Suprapubic skin (tissue), 4 donors: ENCODE measurements around the gene LRRTM4.

Experiments
- CTCF ChIP-seq, 2 donors: fragments of 200-600 bp in 1 of 2; fragments of 450-650 bp in 1 of 2; sonication (generic) in 1 of 2; IDR thresholded peaks; one replicate each; pipeline ENCODE4 v1.5.1; 2016 to 2019; ENCODE audit warnings: antibody characterized with exemption in 2 of 2, mild to moderate bottlenecking in 1 of 2, moderate library complexity in 1 of 2
- POLR2A ChIP-seq, 2 donors: fragments of 450-650 bp; IDR thresholded peaks; one replicate each; pipeline ENCODE4 v1.6.1; 2017; ENCODE audit warnings: antibody characterized with exemption in 2 of 2, mild to moderate bottlenecking in 2 of 2, moderate library complexity in 2 of 2
- POLR2AphosphoS5 ChIP-seq, 3 donors: sonication (generic); formaldehyde crosslinking; IDR thresholded peaks; one replicate each; pipeline ENCODE4 v1.6.1; 2017; ENCODE audit warnings: antibody characterized with exemption in 3 of 3

DNA sequence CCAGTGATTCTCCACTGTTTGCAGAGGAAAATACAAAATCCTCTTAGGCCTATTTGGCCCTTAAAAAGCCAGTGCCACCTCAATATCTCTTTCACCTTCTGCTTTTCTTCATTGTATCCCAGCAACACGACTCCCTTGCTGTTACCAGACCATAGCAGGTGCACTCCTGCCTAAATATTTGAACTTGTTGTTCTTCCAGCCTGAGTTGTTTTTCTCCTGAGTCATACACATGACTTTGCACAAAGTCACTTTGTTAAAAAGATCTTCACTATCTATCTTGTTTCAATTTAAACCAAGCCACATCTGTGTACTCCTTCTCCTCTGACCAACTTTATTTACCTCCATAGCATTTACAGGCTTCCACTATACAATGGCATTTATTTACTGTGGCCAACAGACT, 103.6 kb downstream of the LRRTM4 start:
- TF ChIP-seq POLR2AphosphoS5 (IDR thresholded peaks at IDR 0.05) (no peak), POLR2A (IDR thresholded peaks at IDR 0.05) (no peak), CTCF (IDR thresholded peaks at IDR 0.05) (no peak)
